Right lobe of liver (tissue), 6 donors: Measurements from ENCODE around the gene GALNT7. TPM values are rescaled to one million over a fixed set of nuclear protein-coding genes. Genes with fewer than 3 reads are reported as not detected.

Experiments used
- ATAC-seq, 4 donors: fragments of 200-7000 bp; cut with Tn5 transposase; one replicate each; pipeline ENCODE4 v1.9.1; 2020; ENCODE audit warnings: mild to moderate bottlenecking in 4 of 4, moderate library complexity in 4 of 4
- DNase-seq, 3 donors: peaks; one replicate each; pipeline ENCODE4 v3.0.0-alpha.2; 2020
- H3K27ac ChIP-seq, 3 donors: fragments of 200-600 bp; one replicate each; pipeline ENCODE4 v1.8.0; 2022
- H3K27me3 ChIP-seq, 2 donors: fragments of 200-600 bp; one replicate each; pipeline ENCODE4 v1.8.0; 2022
- H3K36me3 ChIP-seq, 4 donors: fragments of 200-600 bp; sonication (generic) in 1 of 4; one replicate each; pipeline versions ENCODE4 v1.5.1 to v1.8.0; 2017 to 2022; ENCODE audit warnings: control low read depth in 1 of 4
- H3K4me1 ChIP-seq, 4 donors: fragments of 200-600 bp; sonication (generic) in 1 of 4; one replicate each; pipeline versions ENCODE4 v1.5.1 to v1.8.0; 2017 to 2022; ENCODE audit warnings: control low read depth in 1 of 4
- H3K4me3 ChIP-seq, 3 donors: fragments of 200-600 bp; one replicate each; pipeline ENCODE4 v1.8.0; 2022
- H3K9me3 ChIP-seq, 4 donors: fragments of 200-600 bp; sonication (generic) in 1 of 4; one replicate each; pipeline versions ENCODE4 v1.5.1 to v1.8.0; 2017 to 2022; ENCODE audit warnings: control low read depth in 1 of 4
- POLR2A ChIP-seq: fragments of 450-650 bp; IDR thresholded peaks from one replicate; pipeline ENCODE4 v1.6.1; 2017; ENCODE audit warnings: antibody characterized with exemption, mild to moderate bottlenecking
- WGBS: methylation state at CpG from one replicate; pipeline ENCODE4 v1.1.6; 2018; ENCODE audit warnings: low coverage, low lambda C conversion rate; ENCODE audit not compliant: insufficient coverage; ENCODE audit errors: missing lambda C conversion rate; 5-methylcytosine and 5-hydroxymethylcytosine counted together
- intact Hi-C, 2 donors: fragments of 100-400 bp; cut with DNase I; formaldehyde crosslinking; loops; one replicate each; pipeline versions ENCODE4 v1.11.2 to v1.14.1; 2022
- total RNA-seq, 6 experiments: library from RNA; depleted of rRNA in 2 of 6; stranded (reverse); fragments of >200 nt in 2 of 6; fragmentation: NEBNext Ultra II Directional in 3 of 6; extraction: Animal tissue kit (Norgen Biotek cat#: 25700) in 3 of 6; gene quantifications; one replicate each; pipeline versions ENCODE4 v1.1.0 to v1.2.4, GENCODE V29; 2016 to 2023
- TF ChIP-seq, protein P1 (sequence below), 4 donors: fragments of 200-600 bp in 3 of 4; fragments of 450-650 bp in 1 of 4; IDR thresholded peaks; one replicate each; pipeline versions ENCODE4 v1.5.1 to v1.8.0; 2016 to 2022; ENCODE audit warnings: antibody characterized with exemption in 4 of 4, mild to moderate bottlenecking in 2 of 4
- donor health status: DM: no; HTN: yes; CAD: no.
- donor health status: DM: no; HTN: no; CAD: no.
- donor health status: DM: no; HTN: no; CAD: no.
- donor health status: DM: no; HTN: yes; CAD: no.
- donor health status: DM: no; HTN: yes; CAD: no.

GALNT7 gene
- total RNA-seq, 6 experiments from 2014 or later = 0.62 to 2.2 (median 1.4) TPM

DNA sequence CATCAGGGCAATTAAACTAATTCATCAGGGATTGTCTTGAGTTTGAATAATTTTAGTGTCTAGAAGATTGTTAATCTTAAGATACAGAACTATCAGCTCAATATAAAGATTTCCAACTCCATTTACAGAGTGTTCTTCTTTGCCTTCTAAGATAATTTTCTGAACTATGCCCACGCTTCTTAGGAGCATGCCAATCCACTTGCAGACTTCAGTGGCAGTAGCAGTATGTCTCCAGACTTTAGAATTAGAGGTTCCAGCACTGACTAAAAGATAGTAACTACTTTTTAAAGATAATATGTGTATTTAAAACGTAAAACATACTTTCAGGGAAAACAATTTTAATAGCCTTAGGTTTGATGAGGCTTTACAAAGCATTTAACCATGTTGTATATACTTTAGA lies 34.2 kb upstream of the GALNT7 start:
- no peaks in the 10 kb centered on the region for H3K27me3 ChIP-seq
- H3K4me3 ChIP-seq = no peak overlapping the region
- no peaks in the 10 kb centered on the region for H3K4me1 ChIP-seq
- 49% methylated on average over 2 of the region's 2 CpGs for WGBS
- no peaks in the 10 kb centered on the region for H3K36me3 ChIP-seq
- ATAC-seq (no peak), DNase-seq (no peak)
- no peak overlapping the region for H3K27ac ChIP-seq
- intact Hi-C loops = no loop called here
- no peaks in the 10 kb centered on the region for H3K9me3 ChIP-seq
- TF ChIP-seq POLR2A = no peak
- TF ChIP-seq, protein P1, sequence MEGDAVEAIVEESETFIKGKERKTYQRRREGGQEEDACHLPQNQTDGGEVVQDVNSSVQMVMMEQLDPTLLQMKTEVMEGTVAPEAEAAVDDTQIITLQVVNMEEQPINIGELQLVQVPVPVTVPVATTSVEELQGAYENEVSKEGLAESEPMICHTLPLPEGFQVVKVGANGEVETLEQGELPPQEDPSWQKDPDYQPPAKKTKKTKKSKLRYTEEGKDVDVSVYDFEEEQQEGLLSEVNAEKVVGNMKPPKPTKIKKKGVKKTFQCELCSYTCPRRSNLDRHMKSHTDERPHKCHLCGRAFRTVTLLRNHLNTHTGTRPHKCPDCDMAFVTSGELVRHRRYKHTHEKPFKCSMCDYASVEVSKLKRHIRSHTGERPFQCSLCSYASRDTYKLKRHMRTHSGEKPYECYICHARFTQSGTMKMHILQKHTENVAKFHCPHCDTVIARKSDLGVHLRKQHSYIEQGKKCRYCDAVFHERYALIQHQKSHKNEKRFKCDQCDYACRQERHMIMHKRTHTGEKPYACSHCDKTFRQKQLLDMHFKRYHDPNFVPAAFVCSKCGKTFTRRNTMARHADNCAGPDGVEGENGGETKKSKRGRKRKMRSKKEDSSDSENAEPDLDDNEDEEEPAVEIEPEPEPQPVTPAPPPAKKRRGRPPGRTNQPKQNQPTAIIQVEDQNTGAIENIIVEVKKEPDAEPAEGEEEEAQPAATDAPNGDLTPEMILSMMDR (IDR thresholded peaks at IDR 0.05) = no peak

DNA sequence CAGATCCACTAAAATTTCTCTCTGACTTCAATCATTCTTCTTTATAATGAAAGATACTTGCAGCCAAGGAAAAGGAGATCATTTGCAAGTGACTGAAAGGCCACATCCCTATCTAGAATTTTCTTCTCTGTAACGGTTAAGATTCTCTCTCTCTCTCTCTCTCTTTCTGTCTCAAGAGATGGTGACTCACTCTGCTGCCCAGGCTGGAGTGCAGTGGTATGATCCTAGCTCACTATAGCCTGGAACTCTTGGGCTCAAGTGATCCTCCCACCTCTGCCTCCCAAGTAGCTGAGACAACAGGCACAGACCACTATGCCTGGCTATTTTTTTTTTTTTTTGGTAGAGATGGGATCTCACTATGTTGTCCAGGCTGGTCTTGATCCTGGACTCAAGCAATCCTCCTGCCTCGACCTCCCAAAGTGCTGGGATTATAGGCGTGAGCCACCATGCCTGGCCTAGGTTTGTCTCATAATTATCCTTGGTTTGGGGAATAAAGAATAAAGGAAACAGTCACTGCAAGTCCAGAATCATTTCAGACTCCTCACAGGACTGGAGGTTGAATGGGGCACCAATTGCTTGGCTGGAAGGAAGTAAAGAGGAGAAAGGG lies 33.3 kb upstream of the GALNT7 start:
- H3K36me3 ChIP-seq = no peaks in the 10 kb centered on the region
- DNase-seq (no peak), ATAC-seq (no peak)
- H3K9me3 ChIP-seq = no peaks in the 10 kb centered on the region
- no peak overlapping the region for H3K27ac ChIP-seq
- H3K4me3 ChIP-seq = no peak overlapping the region
- no peak for TF ChIP-seq POLR2A
- TF ChIP-seq, protein P1 (IDR thresholded peaks at IDR 0.05) = no peak
- intact Hi-C loops = no loop called here
- H3K27me3 ChIP-seq = no peaks in the 10 kb centered on the region
- 30% methylated on average over 3 of the region's 3 CpGs for WGBS
- no peaks in the 10 kb centered on the region for H3K4me1 ChIP-seq

GRCh38 chr4:173138624-173139023 lies 30.0 kb upstream of the GALNT7 start:
- 73% methylated on average over 1 of the region's 1 CpG for WGBS
- no peak for DNase-seq
- H3K36me3 ChIP-seq = no peaks in the 10 kb centered on the region
- H3K4me3 ChIP-seq = no peak overlapping the region
- no peaks in the 10 kb centered on the region for H3K4me1 ChIP-seq
- TF ChIP-seq, protein P1 (IDR thresholded peaks at IDR 0.05) = no peak
- TF ChIP-seq POLR2A = no peak
- no peaks in the 10 kb centered on the region for H3K27me3 ChIP-seq
- intact Hi-C loops = no loop called here
- no peaks in the 10 kb centered on the region for H3K9me3 ChIP-seq
- ATAC-seq = no peak
- no peak overlapping the region for H3K27ac ChIP-seq

GRCh38 chr4:173139561-173139960 lies 29.1 kb upstream of the GALNT7 start:
- intact Hi-C loops = no loop called here
- H3K9me3 ChIP-seq = no peaks in the 10 kb centered on the region
- TF ChIP-seq POLR2A = no peak
- TF ChIP-seq, protein P1 (IDR thresholded peaks at IDR 0.05) = no peak
- no peak overlapping the region for H3K27ac ChIP-seq
- no peaks in the 10 kb centered on the region for H3K36me3 ChIP-seq
- no peaks in the 10 kb centered on the region for H3K27me3 ChIP-seq
- H3K4me1 ChIP-seq = no peaks in the 10 kb centered on the region
- H3K4me3 ChIP-seq = no peak overlapping the region
- WGBS = 16% methylated on average over 2 of the region's 2 CpGs
- DNase-seq (no peak), ATAC-seq (no peak)

GRCh38 chr4:173145131-173145530 lies 23.5 kb upstream of the GALNT7 start:
- Histone ChIP-seq H3K36me3 (no peaks in the 10 kb centered on the region), H3K9me3 (no peaks in the 10 kb centered on the region), H3K27ac (no peak overlapping the region), H3K4me1 (no peaks in the 10 kb centered on the region), H3K27me3 (no peaks in the 10 kb centered on the region), H3K4me3 (no peak overlapping the region)
- no peak for TF ChIP-seq POLR2A
- TF ChIP-seq, protein P1 (IDR thresholded peaks at IDR 0.05) = no peak
- no peak for ATAC-seq
- intact Hi-C loops = no loop called here
- 52% methylated on average over 2 of the region's 3 CpGs for WGBS
- no peak for DNase-seq
